CD8-positive, alpha-beta memory T cell (primary cell): ENCODE data around the gene CC2D2B. TPM values are rescaled to one million over a fixed set of nuclear protein-coding genes. Genes with fewer than 3 reads are reported as not detected.
A peak's percentile ranks its signal among the peaks of the same experiment; 100 is the strongest.
"Not testable (repeated sequence)": the region's sequence is repeated elsewhere in the genome, so short reads cannot be mapped to it uniquely, and the experiment has no call there.

Experiments used
- CTCF ChIA-PET: fragments of 350-600 bp; sonication (Branson Sonifier 250); formaldehyde crosslinking; loops from one replicate; lab custom pipeline; 2021; ENCODE audit warnings: antibody characterized with exemption; lab: Charles Lee
- POLR2A ChIA-PET: fragments of 350-600 bp; sonication (Branson Sonifier 250); formaldehyde crosslinking; loops from one replicate; lab custom pipeline; 2021; ENCODE audit warnings: antibody characterized with exemption; lab: Charles Lee
- DNase-seq, 5 donors: peaks; one replicate each; pipeline versions ENCODE4 v3.0.0 to v3.0.0-alpha.2; 2020 to 2022; ENCODE audit warnings: mixed read lengths in 1 of 5
- H3K27ac ChIP-seq: one replicate; pipeline ENCODE4 v1.7.0; 2013; ENCODE audit warnings: low read depth, mild to moderate bottlenecking, low read length, moderate library complexity
- H3K27me3 ChIP-seq: 2 replicates; pipeline ENCODE4 v1.7.0; 2013; ENCODE audit warnings: low read length, mild to moderate bottlenecking; ENCODE audit not compliant: insufficient read depth, poor library complexity, severe bottlenecking
- H3K36me3 ChIP-seq: 2 replicates; pipeline ENCODE4 v1.7.0; 2013; ENCODE audit warnings: mild to moderate bottlenecking, low read length, moderate library complexity; ENCODE audit not compliant: insufficient read depth
- H3K4me1 ChIP-seq: 2 replicates; pipeline ENCODE4 v1.7.0; 2013; ENCODE audit warnings: mild to moderate bottlenecking, low read length, moderate library complexity; ENCODE audit not compliant: insufficient read depth
- H3K4me3 ChIP-seq: 2 replicates; pipeline ENCODE4 v1.7.0; 2013; ENCODE audit warnings: mild to moderate bottlenecking, low read length
- H3K9me3 ChIP-seq: 2 replicates; pipeline ENCODE4 v1.7.0; 2013; ENCODE audit warnings: mild to moderate bottlenecking, low read length
- H3K27ac Mint-ChIP-seq, 8 donors: one replicate each; pipeline ENCODE4 v1.8.0; 2020 to 2021; ENCODE audit warnings: mixed read lengths in 8 of 8, mild to moderate bottlenecking in 6 of 8, inconsistent platforms in 3 of 8, moderate library complexity in 3 of 8
- H3K27me3 Mint-ChIP-seq, 2 donors: one replicate each; pipeline ENCODE4 v1.8.0; 2020 to 2021; ENCODE audit warnings: mixed read lengths in 2 of 2, mild to moderate bottlenecking in 1 of 2, moderate library complexity in 1 of 2
- H3K36me3 Mint-ChIP-seq, 3 donors: one replicate each; pipeline ENCODE4 v1.8.0; 2020 to 2021; ENCODE audit warnings: mixed read lengths in 3 of 3, inconsistent platforms in 1 of 3, mild to moderate bottlenecking in 1 of 3
- H3K4me1 Mint-ChIP-seq, 3 donors: one replicate each; pipeline ENCODE4 v1.8.0; 2020 to 2021; ENCODE audit warnings: mixed read lengths in 3 of 3, inconsistent platforms in 1 of 3, mild to moderate bottlenecking in 1 of 3
- H3K4me3 Mint-ChIP-seq, 7 donors: one replicate each; pipeline ENCODE4 v1.8.0; 2020 to 2021; ENCODE audit warnings: mixed read lengths in 7 of 7, mild to moderate bottlenecking in 6 of 7, moderate library complexity in 4 of 7, inconsistent platforms in 2 of 7
- H3K9me3 Mint-ChIP-seq, 5 donors: one replicate each; pipeline ENCODE4 v1.8.0; 2020 to 2022; ENCODE audit warnings: mixed read lengths in 5 of 5, mild to moderate bottlenecking in 3 of 5, moderate library complexity in 2 of 5, inconsistent platforms in 1 of 5
- polyA plus RNA-seq: library from polyadenylated mRNA; unstranded; fragments of 300-500 nt; fragmentation: Illumina TruSeq; gene quantifications from one replicate; pipeline ENCODE4 v1.2.3, GENCODE V29; 2021
- total RNA-seq, 2 experiments: library from RNA; stranded (reverse); gene quantifications; one replicate each; pipeline ENCODE4 v1.2.3, GENCODE V29; 2021

Gene CC2D2B
- total and polyA plus RNA-seq, 3 experiments from 2014 or later, result not detected

- H3K9me3 Mint-ChIP-seq, result no peaks in the 10 kb centered on the region
- no peak overlapping the region for H3K4me3 Mint-ChIP-seq
- ChIA-PET POLR2A (no interaction called here), CTCF (interaction anchor here (0.8 to 1.1 kb wide), 2 partner anchors 24 to 174 kb away, joined by 3 read pairs; partner anchors contain the start of gene TCTN3)
- peaks cover 0 to 13% (median 11%) of the 10 kb centered on the region in 3 donors for H3K36me3 Mint-ChIP-seq
- H3K27me3 Mint-ChIP-seq, result no peaks in the 10 kb centered on the region
- Histone ChIP-seq H3K4me3 (no peak overlapping the region), H3K27me3 (no peaks in the 10 kb centered on the region), H3K9me3 (no peaks in the 10 kb centered on the region), H3K27ac (no peak overlapping the region), H3K36me3 (no peaks in the 10 kb centered on the region), H3K4me1 (no peaks in the 10 kb centered on the region)
- peaks cover 0 to 10% (median 4%) of the 10 kb centered on the region in 3 donors for H3K4me1 Mint-ChIP-seq
- no peak for DNase-seq
- H3K27ac Mint-ChIP-seq, result peak overlapping the region in 2 of 8 donors; percentile 14 to 61
Observed at GRCh38 chr10:95867866-95868265, 39.9 kb upstream of the CC2D2B start.

GRCh38 chr10:95872158-95872711 lies 35.5 kb upstream of the CC2D2B start:
- no peaks in the 10 kb centered on the region for H3K27me3 ChIP-seq
- no peaks in the 10 kb centered on the region for H3K36me3 ChIP-seq
- Mint-ChIP-seq H3K27me3 (no peaks in the 10 kb centered on the region), H3K36me3 (peaks cover 28 to 43% (median 33%) of the 10 kb centered on the region in 3 donors), H3K4me3 (no peak overlapping the region), H3K27ac (peak overlapping the region in 1 of 8 donors; percentile 38), H3K9me3 (no peaks in the 10 kb centered on the region), H3K4me1 (peaks cover 0 to 3% (median 0%) of the 10 kb centered on the region in 3 donors)
- no peak overlapping the region for H3K27ac ChIP-seq
- no peak overlapping the region for H3K4me3 ChIP-seq
- H3K9me3 ChIP-seq, result no peaks in the 10 kb centered on the region
- CTCF ChIA-PET, result interaction anchor here (3.8 kb wide), 1 partner anchor 178 kb away, joined by 16 read pairs; the partner anchor contains the start of gene TCTN3
- no peaks in the 10 kb centered on the region for H3K4me1 ChIP-seq
- no peak for DNase-seq
- POLR2A ChIA-PET, result no interaction called here

- no peak overlapping the region for H3K4me3 ChIP-seq
- Mint-ChIP-seq H3K27ac (peak overlapping the region in 1 of 8 donors; percentile 33), H3K27me3 (no peaks in the 10 kb centered on the region), H3K4me1 (no peaks in the 10 kb centered on the region), H3K4me3 (no peak overlapping the region), H3K36me3 (peaks cover 28 to 43% (median 36%) of the 10 kb centered on the region in 3 donors), H3K9me3 (no peaks in the 10 kb centered on the region)
- H3K9me3 ChIP-seq, result no peaks in the 10 kb centered on the region
- DNase-seq, result no peak
- no peak overlapping the region for H3K27ac ChIP-seq
- POLR2A ChIA-PET, result no interaction called here
- CTCF ChIA-PET, result interaction anchor here (1.9 to 3.8 kb wide), 2 partner anchors 8 to 179 kb away, joined by 5 to 16 read pairs; partner anchors contain the start of gene TCTN3
- H3K4me1 ChIP-seq, result no peaks in the 10 kb centered on the region
- H3K36me3 ChIP-seq, result no peaks in the 10 kb centered on the region
- H3K27me3 ChIP-seq, result no peaks in the 10 kb centered on the region
Observed at GRCh38 chr10:95873139-95873538, 34.6 kb upstream of the CC2D2B start.

- no peaks in the 10 kb centered on the region for H3K36me3 ChIP-seq
- no peak overlapping the region for H3K27ac ChIP-seq
- no peaks in the 10 kb centered on the region for H3K27me3 ChIP-seq
- Mint-ChIP-seq H3K27me3 (no peaks in the 10 kb centered on the region), H3K9me3 (no peaks in the 10 kb centered on the region), H3K36me3 (peaks cover 28 to 43% (median 36%) of the 10 kb centered on the region in 3 donors), H3K4me1 (no peaks in the 10 kb centered on the region), H3K27ac (peak overlapping the region in 1 of 8 donors; percentile 40), H3K4me3 (no peak overlapping the region)
- POLR2A ChIA-PET, result no interaction called here
- DNase-seq, result no peak
- no peaks in the 10 kb centered on the region for H3K4me1 ChIP-seq
- CTCF ChIA-PET, result interaction anchor here (1.9 to 3.8 kb wide), 2 partner anchors 9 to 180 kb away, joined by 5 to 16 read pairs; partner anchors contain the start of gene TCTN3
- H3K9me3 ChIP-seq, result no peaks in the 10 kb centered on the region
- H3K4me3 ChIP-seq, result no peak overlapping the region
Observed at GRCh38 chr10:95873651-95874050, 34.1 kb upstream of the CC2D2B start.

- H3K27ac Mint-ChIP-seq, H3K4me3 Mint-ChIP-seq, H3K4me1 ChIP-seq, H3K9me3 ChIP-seq, H3K4me3 ChIP-seq, POLR2A ChIA-PET, H3K36me3 ChIP-seq, DNase-seq, H3K27ac ChIP-seq, H3K27me3 Mint-ChIP-seq, H3K4me1 Mint-ChIP-seq, H3K9me3 Mint-ChIP-seq, H3K27me3 ChIP-seq: not testable (repeated sequence)
- CTCF ChIA-PET, result interaction anchor here (1.9 to 3.8 kb wide), 2 partner anchors 10 to 181 kb away, joined by 5 to 16 read pairs; partner anchors contain the start of gene TCTN3
- H3K36me3 Mint-ChIP-seq, result peaks cover 28 to 44% (median 37%) of the 10 kb centered on the region in 3 donors
Observed at GRCh38 chr10:95874783-95875182, 33.0 kb upstream of the CC2D2B start.

- no peaks in the 10 kb centered on the region for H3K4me1 ChIP-seq
- no peaks in the 10 kb centered on the region for H3K9me3 Mint-ChIP-seq
- POLR2A ChIA-PET, result no interaction called here
- H3K36me3 ChIP-seq, result no peaks in the 10 kb centered on the region
- no peaks in the 10 kb centered on the region for H3K9me3 ChIP-seq
- no peak for DNase-seq
- no peak overlapping the region for H3K4me3 Mint-ChIP-seq
- H3K27ac Mint-ChIP-seq, result no peak overlapping the region
- CTCF ChIA-PET, result interaction anchor here (1.7 kb wide), 1 partner anchor 183 kb away, joined by 4 read pairs; the partner anchor contains the start of gene TCTN3
- peaks cover 32 to 39% (median 33%) of the 10 kb centered on the region in 3 donors for H3K36me3 Mint-ChIP-seq
- no peak overlapping the region for H3K4me3 ChIP-seq
- no peak overlapping the region for H3K27ac ChIP-seq
- no peaks in the 10 kb centered on the region for H3K27me3 ChIP-seq
- H3K4me1 Mint-ChIP-seq, result no peaks in the 10 kb centered on the region
- H3K27me3 Mint-ChIP-seq, result no peaks in the 10 kb centered on the region
Observed at GRCh38 chr10:95876756-95877155, 31.0 kb upstream of the CC2D2B start.

GRCh38 chr10:95877881-95878280 lies 29.9 kb upstream of the CC2D2B start:
- Histone ChIP-seq H3K4me3 (no peak overlapping the region), H3K27ac (no peak overlapping the region), H3K9me3 (no peaks in the 10 kb centered on the region), H3K27me3 (no peaks in the 10 kb centered on the region), H3K36me3 (no peaks in the 10 kb centered on the region), H3K4me1 (no peaks in the 10 kb centered on the region)
- DNase-seq, result no peak
- Mint-ChIP-seq H3K36me3 (peaks cover 28 to 37% (median 32%) of the 10 kb centered on the region in 3 donors), H3K27me3 (no peaks in the 10 kb centered on the region), H3K9me3 (no peaks in the 10 kb centered on the region), H3K4me1 (no peaks in the 10 kb centered on the region), H3K27ac (no peak overlapping the region), H3K4me3 (no peak overlapping the region)
- POLR2A ChIA-PET, result no interaction called here
- CTCF ChIA-PET, result interaction anchor here (1.7 kb wide), 1 partner anchor 184 kb away, joined by 4 read pairs; the partner anchor contains the start of gene TCTN3

- H3K4me1 ChIP-seq, result no peaks in the 10 kb centered on the region
- no peaks in the 10 kb centered on the region for H3K36me3 ChIP-seq
- H3K4me1 Mint-ChIP-seq, result no peaks in the 10 kb centered on the region
- no peak overlapping the region for H3K4me3 Mint-ChIP-seq
- DNase-seq, result no peak
- peak overlapping the region in 1 of 8 donors; percentile 15 for H3K27ac Mint-ChIP-seq
- no peaks in the 10 kb centered on the region for H3K27me3 ChIP-seq
- no peaks in the 10 kb centered on the region for H3K27me3 Mint-ChIP-seq
- CTCF ChIA-PET, result no interaction called here
- no peak overlapping the region for H3K27ac ChIP-seq
- no peaks in the 10 kb centered on the region for H3K9me3 ChIP-seq
- POLR2A ChIA-PET, result no interaction called here
- no peaks in the 10 kb centered on the region for H3K9me3 Mint-ChIP-seq
- H3K4me3 ChIP-seq, result no peak overlapping the region
- H3K36me3 Mint-ChIP-seq, result peaks cover 9 to 16% (median 10%) of the 10 kb centered on the region in 3 donors
Observed at GRCh38 chr10:95880704-95881103, 27.1 kb upstream of the CC2D2B start.
